GM12892 (cell line): ENCODE measurements around the gene IGSF22.

ENCODE experiments used
- POLR2A ChIP-seq: IDR thresholded peaks from 2 replicates; pipeline ENCODE4 v1.6.1; 2011; ENCODE audit warnings: low read depth, low read length, control low read depth
- POLR2AphosphoS5 ChIP-seq: IDR thresholded peaks from 2 replicates; pipeline ENCODE4 v1.6.1; 2011; ENCODE audit warnings: low read depth, low read length, control low read depth

- TF ChIP-seq POLR2A (no peak), POLR2AphosphoS5 (no peak)
Observed at GRCh38 chr11:18713646-18714442, 12.1 kb downstream of the IGSF22 start.
